Upper lobe of right lung (tissue), 1 donor: ENCODE data around the gene BLOC1S1. TPM values are rescaled to one million over a fixed set of nuclear protein-coding genes. Genes with fewer than 3 reads are reported as not detected.

Experiments
- ATAC-seq: fragments of 200-7000 bp; cut with Tn5 transposase; one replicate; pipeline ENCODE4 v1.9.1; 2020; ENCODE audit warnings: mild to moderate bottlenecking, moderate library complexity
- DNase-seq: peaks from one replicate; pipeline ENCODE4 v3.0.0-alpha.2; 2020
- H3K27ac ChIP-seq: fragments of 200-600 bp; one replicate; pipeline ENCODE4 v1.8.0; 2022
- H3K27me3 ChIP-seq: fragments of 200-600 bp; one replicate; pipeline ENCODE4 v1.8.0; 2022; ENCODE audit warnings: mild to moderate bottlenecking
- H3K36me3 ChIP-seq: fragments of 200-600 bp; one replicate; pipeline ENCODE4 v1.8.0; 2022
- H3K4me1 ChIP-seq: fragments of 200-600 bp; one replicate; pipeline ENCODE4 v1.8.0; 2022
- H3K4me3 ChIP-seq: fragments of 200-600 bp; one replicate; pipeline ENCODE4 v1.8.0; 2022; ENCODE audit warnings: mild to moderate bottlenecking
- H3K9me3 ChIP-seq: fragments of 200-600 bp; one replicate; pipeline ENCODE4 v1.8.0; 2022
- intact Hi-C: fragments of 100-400 bp; cut with DNase I; formaldehyde crosslinking; loops from one replicate; pipeline ENCODE4 v1.11.0; 2022
- total RNA-seq: library from RNA; stranded (reverse); fragmentation: NEBNext Ultra II Directional; extraction: Animal tissue kit (Norgen Biotek cat#: 25700); gene quantifications from one replicate; pipeline ENCODE4 v1.2.1, GENCODE V29; 2021
- TF ChIP-seq, protein P1 (sequence below): fragments of 200-600 bp; IDR thresholded peaks from one replicate; pipeline ENCODE4 v1.8.0; 2022; ENCODE audit warnings: antibody characterized with exemption
- donor health status: DM: no; HTN: yes; CAD: no; lungs with severe emphysema.

BLOC1S1 gene
- total RNA-seq, 1 donor from 2014 or later, result 129 TPM

DNA sequence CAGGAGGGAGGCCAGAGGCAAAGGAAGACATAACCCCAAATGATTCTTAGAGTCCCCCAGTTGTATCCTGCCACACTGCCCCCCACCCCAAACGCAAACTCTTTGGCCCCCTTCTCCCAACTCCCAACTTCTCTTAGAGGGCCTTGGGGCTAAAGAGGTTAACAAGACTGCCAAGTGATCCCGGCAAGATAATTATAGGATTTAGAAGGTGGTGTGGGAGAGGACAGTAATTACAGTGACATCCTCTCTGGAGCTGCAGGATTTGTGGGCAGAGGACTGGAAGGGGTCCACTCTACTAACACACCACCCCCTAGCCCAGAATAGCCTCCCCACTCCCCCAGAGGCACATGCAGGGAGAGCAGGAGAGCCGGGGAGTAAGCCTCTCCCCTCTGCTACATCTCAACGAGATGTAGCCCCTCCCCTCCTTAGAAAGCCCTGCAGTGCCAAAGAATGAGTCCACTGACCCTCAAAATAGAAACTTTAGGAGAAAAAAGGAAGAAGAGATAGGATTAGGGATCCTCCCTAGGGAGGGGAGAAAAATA, 21.8 kb downstream of the BLOC1S1 start:
- ATAC-seq, result no peak
- peaks cover 9% of the 10 kb centered on the region for H3K4me1 ChIP-seq
- peak overlapping the region; percentile 58 for H3K4me3 ChIP-seq
- H3K27me3 ChIP-seq, result no peaks in the 10 kb centered on the region
- TF ChIP-seq, protein P1, sequence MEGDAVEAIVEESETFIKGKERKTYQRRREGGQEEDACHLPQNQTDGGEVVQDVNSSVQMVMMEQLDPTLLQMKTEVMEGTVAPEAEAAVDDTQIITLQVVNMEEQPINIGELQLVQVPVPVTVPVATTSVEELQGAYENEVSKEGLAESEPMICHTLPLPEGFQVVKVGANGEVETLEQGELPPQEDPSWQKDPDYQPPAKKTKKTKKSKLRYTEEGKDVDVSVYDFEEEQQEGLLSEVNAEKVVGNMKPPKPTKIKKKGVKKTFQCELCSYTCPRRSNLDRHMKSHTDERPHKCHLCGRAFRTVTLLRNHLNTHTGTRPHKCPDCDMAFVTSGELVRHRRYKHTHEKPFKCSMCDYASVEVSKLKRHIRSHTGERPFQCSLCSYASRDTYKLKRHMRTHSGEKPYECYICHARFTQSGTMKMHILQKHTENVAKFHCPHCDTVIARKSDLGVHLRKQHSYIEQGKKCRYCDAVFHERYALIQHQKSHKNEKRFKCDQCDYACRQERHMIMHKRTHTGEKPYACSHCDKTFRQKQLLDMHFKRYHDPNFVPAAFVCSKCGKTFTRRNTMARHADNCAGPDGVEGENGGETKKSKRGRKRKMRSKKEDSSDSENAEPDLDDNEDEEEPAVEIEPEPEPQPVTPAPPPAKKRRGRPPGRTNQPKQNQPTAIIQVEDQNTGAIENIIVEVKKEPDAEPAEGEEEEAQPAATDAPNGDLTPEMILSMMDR, result no peak
- intact Hi-C loops, result no loop called here
- peak overlapping the region; percentile 78 for H3K27ac ChIP-seq
- no peaks in the 10 kb centered on the region for H3K9me3 ChIP-seq
- no peak for DNase-seq
- H3K36me3 ChIP-seq, result no peaks in the 10 kb centered on the region

DNA sequence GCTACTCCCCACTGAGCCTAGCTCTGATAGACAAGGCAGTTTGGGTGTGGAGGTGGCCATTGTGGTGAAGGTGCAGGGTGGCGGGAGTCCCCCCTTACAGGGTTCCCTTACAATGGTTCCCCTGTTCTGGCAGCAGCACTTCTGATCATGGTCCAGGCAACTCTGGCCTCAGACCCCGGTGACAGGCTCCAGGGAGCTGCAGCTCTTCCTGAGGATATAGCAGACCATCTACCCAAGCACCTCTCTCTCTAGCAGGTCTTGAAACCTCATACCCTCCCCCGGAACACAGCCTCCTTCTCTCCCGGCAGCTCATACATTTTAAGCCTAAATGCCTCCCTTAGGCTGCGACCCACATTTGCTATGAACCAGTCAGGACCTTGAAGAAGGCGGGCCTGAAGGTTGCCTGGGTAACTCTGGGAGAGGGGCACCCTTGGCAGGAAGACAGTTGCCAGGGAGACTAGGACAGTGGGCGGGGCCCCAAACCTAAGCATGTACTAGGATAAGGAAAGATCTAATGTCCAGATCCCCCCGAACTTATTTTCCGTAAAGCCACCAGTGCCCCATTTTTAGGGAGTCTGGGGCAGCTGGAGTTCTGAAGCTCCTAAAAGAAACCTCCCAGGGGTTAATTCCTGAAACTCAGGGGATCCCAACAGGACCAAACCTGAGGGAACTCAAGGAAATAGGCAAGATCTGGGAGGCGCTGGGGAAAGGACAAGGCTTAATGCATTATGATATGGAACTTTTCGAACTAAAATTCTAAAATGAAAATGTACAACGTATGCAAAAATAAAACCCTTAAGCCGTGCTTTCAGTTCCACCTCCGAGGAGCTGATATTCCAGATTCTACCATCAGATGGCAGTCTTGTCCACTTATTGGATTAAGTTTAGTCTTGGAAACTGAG, 22.5 kb downstream of the BLOC1S1 start:
- Histone ChIP-seq H3K4me1 (peaks cover 9% of the 10 kb centered on the region), H3K4me3 (peak overlapping the region; percentile 58), H3K27me3 (no peaks in the 10 kb centered on the region), H3K36me3 (no peaks in the 10 kb centered on the region), H3K9me3 (no peaks in the 10 kb centered on the region), H3K27ac (peak overlapping the region; percentile 78)
- TF ChIP-seq, protein P1, result peak; percentile 88
- intact Hi-C loops, result no loop called here
- DNase-seq (peak; percentile 87), ATAC-seq (peak; percentile 78)

DNA sequence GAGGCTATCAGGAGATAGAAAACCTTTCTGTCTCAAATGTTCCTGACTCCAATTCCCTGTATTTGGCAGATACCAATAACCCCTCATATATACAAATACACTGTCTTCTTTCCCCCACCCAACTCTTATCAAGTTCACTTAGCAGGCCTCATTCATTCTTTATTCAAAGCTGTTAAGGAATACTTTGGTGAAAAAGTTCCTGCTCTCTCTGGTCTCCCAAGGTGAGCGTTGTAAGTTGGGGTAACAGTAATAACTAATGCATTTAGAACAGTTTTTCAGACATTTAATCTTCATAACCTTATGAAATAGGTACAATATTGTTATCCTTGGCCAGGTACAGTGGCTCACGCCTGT, 23.2 kb downstream of the BLOC1S1 start:
- DNase-seq, result no peak
- H3K27me3 ChIP-seq, result no peaks in the 10 kb centered on the region
- TF ChIP-seq, protein P1, result no peak
- no peaks in the 10 kb centered on the region for H3K9me3 ChIP-seq
- intact Hi-C loops, result no loop called here
- no peak overlapping the region for H3K27ac ChIP-seq
- H3K4me3 ChIP-seq, result peak overlapping the region; percentile 58
- ATAC-seq, result no peak
- H3K4me1 ChIP-seq, result peaks cover 14% of the 10 kb centered on the region
- H3K36me3 ChIP-seq, result no peaks in the 10 kb centered on the region

DNA sequence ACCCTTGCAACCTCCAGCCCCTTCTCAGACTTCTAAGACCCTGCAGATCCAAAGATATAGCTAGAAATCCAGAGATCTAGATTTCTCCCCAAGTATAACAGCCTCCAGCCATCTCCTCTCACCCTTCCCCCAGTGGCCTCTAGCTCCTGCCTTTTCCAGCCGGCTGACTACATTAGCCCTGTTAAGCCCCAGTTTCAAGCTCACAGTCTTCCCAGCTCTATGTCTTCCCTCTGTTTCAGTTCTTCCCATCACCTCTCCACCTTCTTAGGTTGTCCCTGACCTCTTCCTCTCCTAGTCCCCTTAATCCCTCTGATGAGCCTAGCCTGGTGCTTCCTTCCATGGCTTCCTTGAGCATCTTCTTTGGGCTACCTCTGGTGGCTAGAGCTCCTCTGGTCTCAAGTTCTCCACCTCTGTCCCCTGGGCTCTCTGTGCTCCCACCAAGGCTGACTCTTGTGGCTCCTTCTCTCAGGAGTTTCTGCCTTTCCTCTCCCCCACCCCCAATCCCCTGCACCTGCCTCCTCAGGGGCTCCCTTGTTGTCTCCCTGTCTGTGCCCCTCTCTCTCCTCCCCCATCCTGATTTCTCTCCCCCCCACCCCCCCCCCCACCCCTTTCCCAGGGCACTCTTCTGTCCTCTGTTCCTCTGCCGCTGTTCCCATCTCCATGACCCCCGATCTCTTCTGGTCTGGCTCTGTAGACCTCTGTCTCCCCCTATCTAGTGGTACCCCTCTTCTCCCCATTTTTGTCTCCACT, 26.3 kb downstream of the BLOC1S1 start:
- DNase-seq, result no peak
- H3K4me1 ChIP-seq, result peaks cover 18% of the 10 kb centered on the region

DNA sequence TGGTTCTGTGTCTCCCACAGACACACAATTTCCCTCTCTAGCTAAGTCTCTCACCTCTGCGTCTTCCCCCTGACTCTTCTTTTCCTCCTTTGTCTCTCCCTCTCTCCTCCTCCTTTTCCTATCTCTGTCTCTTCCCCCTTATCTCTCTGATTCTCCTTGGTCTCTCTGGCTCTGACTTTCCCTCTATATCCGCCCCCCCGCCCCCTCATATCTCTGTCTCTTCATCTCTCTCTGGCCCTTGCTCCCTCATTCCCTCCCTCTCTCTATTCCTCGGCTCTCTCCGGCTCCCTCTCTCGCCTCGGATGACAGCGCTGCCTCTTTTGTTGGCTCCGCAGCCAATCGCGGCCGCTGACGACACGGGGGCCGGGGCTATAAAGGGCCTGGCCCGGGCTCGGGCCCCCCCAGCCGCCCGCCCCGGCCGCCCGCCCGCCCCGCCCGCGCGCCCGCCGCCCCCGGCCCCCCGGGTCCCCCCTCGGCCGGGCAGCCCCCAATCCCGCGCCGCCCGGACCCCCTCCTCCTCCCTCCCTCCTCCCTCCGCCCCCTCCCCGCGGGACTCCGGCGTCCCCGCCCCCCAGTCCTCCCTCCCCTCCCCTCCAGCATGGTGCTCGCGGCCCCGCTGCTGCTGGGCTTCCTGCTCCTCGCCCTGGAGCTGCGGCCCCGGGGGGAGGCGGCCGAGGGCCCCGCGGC, 27.0 kb downstream of the BLOC1S1 start, which contains the start of gene GDF11:
Gene GDF11, plus strand, starts transcription at position 404 of the 687 bp plus-strand sequence. Its CDS starts 195 bp downstream, at position 599.
- intact Hi-C loops, result loop anchor here (10.0 kb wide), 1 partner anchor 52 kb away; no protein-coding TSS in a partner anchor
- TF ChIP-seq, protein P1, result no peak
- Histone ChIP-seq H3K9me3 (no peaks in the 10 kb centered on the region), H3K4me1 (peaks cover 15% of the 10 kb centered on the region), H3K36me3 (no peaks in the 10 kb centered on the region), H3K27ac (peak within 1 kb of the TSS; percentile 42), H3K27me3 (no peaks in the 10 kb centered on the region), H3K4me3 (peak within 1 kb of the TSS; percentile 65)
- DNase-seq (peak; percentile 83), ATAC-seq (peak; percentile 53)

More for the DNA sequence above, 26.3 kb downstream of the BLOC1S1 start:
- Histone ChIP-seq H3K36me3 (no peaks in the 10 kb centered on the region), H3K27me3 (no peaks in the 10 kb centered on the region), H3K4me3 (peak overlapping the region; percentile 36), H3K9me3 (no peaks in the 10 kb centered on the region), H3K27ac (no peak overlapping the region)
- TF ChIP-seq, protein P1, result no peak
- intact Hi-C loops, result loop anchor here (10.0 kb wide), 1 partner anchor 53 kb away; no protein-coding TSS in a partner anchor
- no peak for ATAC-seq
